GM12878 (cell line): Measurements from ENCODE around the gene TBC1D1. TPM values are rescaled to one million over a fixed set of nuclear protein-coding genes. Genes with fewer than 3 reads are reported as not detected.

ENCODE experiments used
- ATF7 ChIP-seq: fragments of 450-650 bp; IDR thresholded peaks from 2 replicates; pipeline ENCODE4 v1.6.1; 2016; ENCODE audit warnings: low read depth, mild to moderate bottlenecking
- BMI1 ChIP-seq: fragments of 450-650 bp; IDR thresholded peaks from 2 replicates; pipeline ENCODE4 v1.6.1; 2016; ENCODE audit warnings: mild to moderate bottlenecking, moderate library complexity, borderline replicate concordance
- CBFB ChIP-seq: IDR thresholded peaks from 2 replicates; pipeline ENCODE4 v1.6.1; 2016; ENCODE audit warnings: antibody characterized with exemption, low read depth
- CBX3 ChIP-seq: fragments of 200-600 bp; sonication (generic); IDR thresholded peaks from 2 replicates; pipeline ENCODE4 v1.6.1; 2016; ENCODE audit warnings: low read depth, borderline replicate concordance
- CHD2 ChIP-seq: IDR thresholded peaks from 2 replicates; pipeline ENCODE4 v1.6.1; 2011; ENCODE audit warnings: low read depth, low read length, improper control_type of control experiment, borderline replicate concordance
- CREB1 ChIP-seq: IDR thresholded peaks from 2 replicates; pipeline ENCODE4 v1.6.1; 2012; ENCODE audit warnings: low read depth, mild to moderate bottlenecking, inconsistent platforms
- E4F1 ChIP-seq: fragments of 450-650 bp; IDR thresholded peaks from 2 replicates; pipeline ENCODE4 v1.6.1; 2018; ENCODE audit warnings: borderline replicate concordance, mild to moderate bottlenecking; ENCODE audit not compliant: partially characterized antibody
- ESRRA ChIP-seq: IDR thresholded peaks from 2 replicates; pipeline ENCODE4 v1.6.1; 2012; ENCODE audit warnings: mild to moderate bottlenecking, low read length, improper control_type of control experiment
- ETV6 ChIP-seq, 2 experiments: fragments of 450-650 bp in 1 of 2; IDR thresholded peaks in 1 of 2; conservative IDR thresholded peaks in 1 of 2; 2 replicates each; pipeline ENCODE4 v1.6.1; 2014; ENCODE audit warnings: antibody characterized with exemption in 1 of 2, borderline replicate concordance in 1 of 2, low read depth in 1 of 2, mild to moderate bottlenecking in 1 of 2, moderate library complexity in 1 of 2
- HCFC1 ChIP-seq: fragments of 150-350 bp; IDR thresholded peaks from 2 replicates; pipeline ENCODE4 v1.6.1; 2014; ENCODE audit warnings: low read length
- HSF1 ChIP-seq: fragments of 150-350 bp; IDR thresholded peaks from 2 replicates; pipeline ENCODE4 v1.6.1; 2014; ENCODE audit warnings: mild to moderate bottlenecking, low read depth, low read length
- JUNB ChIP-seq: IDR thresholded peaks from 2 replicates; pipeline ENCODE4 v1.6.1; 2016; ENCODE audit warnings: antibody characterized with exemption, mild to moderate bottlenecking
- KLF5 ChIP-seq: fragments of 450-650 bp; IDR thresholded peaks from 2 replicates; pipeline ENCODE4 v1.6.1; 2014; ENCODE audit warnings: mild to moderate bottlenecking; ENCODE audit not compliant: partially characterized antibody
- NBN ChIP-seq: fragments of 450-650 bp; IDR thresholded peaks from 2 replicates; pipeline ENCODE4 v1.6.1; 2016
- NFYA ChIP-seq: IDR thresholded peaks from 2 replicates; pipeline ENCODE4 v1.6.1; 2011; ENCODE audit warnings: low read depth, mild to moderate bottlenecking, low read length, improper control_type of control experiment, borderline replicate concordance
- NR2C1 ChIP-seq: fragments of 450-650 bp; IDR thresholded peaks from 2 replicates; pipeline ENCODE4 v1.6.1; 2017; ENCODE audit warnings: antibody characterized with exemption, mild to moderate bottlenecking, moderate library complexity
- PAX5 ChIP-seq: IDR thresholded peaks from 2 replicates; pipeline ENCODE4 v1.6.1; 2011; ENCODE audit warnings: low read depth, low read length, borderline replicate concordance
- POU2F2 ChIP-seq: IDR thresholded peaks from 3 replicates; pipeline ENCODE4 v1.6.1; 2011; ENCODE audit warnings: low read depth, mild to moderate bottlenecking, low read length, borderline replicate concordance
- RAD51 ChIP-seq: fragments of 450-650 bp; IDR thresholded peaks from 2 replicates; pipeline ENCODE4 v1.6.1; 2016; ENCODE audit warnings: moderate library complexity, mild to moderate bottlenecking, inconsistent platforms
- RFX5 ChIP-seq: IDR thresholded peaks from 2 replicates; pipeline ENCODE4 v1.6.1; 2011; ENCODE audit warnings: low read depth, low read length, improper control_type of control experiment
- SKIL ChIP-seq: fragments of 450-650 bp; IDR thresholded peaks from 2 replicates; pipeline ENCODE4 v1.6.1; 2017; ENCODE audit warnings: mild to moderate bottlenecking, low read depth, inconsistent platforms; ENCODE audit not compliant: poor library complexity, severe bottlenecking
- SREBF1 ChIP-seq: IDR thresholded peaks from 2 replicates; pipeline ENCODE4 v1.6.1; 2012; ENCODE audit warnings: mild to moderate bottlenecking, low read length
- TARDBP ChIP-seq: IDR thresholded peaks from 2 replicates; pipeline ENCODE4 v1.6.1; 2016; ENCODE audit warnings: borderline replicate concordance
- TBL1XR1 ChIP-seq: IDR thresholded peaks from 2 replicates; pipeline ENCODE4 v1.6.1; 2012; ENCODE audit warnings: low read depth, low read length, improper control_type of control experiment
- TCF12 ChIP-seq: IDR thresholded peaks from 2 replicates; pipeline ENCODE4 v1.6.1; 2011; ENCODE audit warnings: low read depth, mild to moderate bottlenecking, low read length
- WRNIP1 ChIP-seq: IDR thresholded peaks from 2 replicates; pipeline ENCODE4 v1.6.1; 2011; ENCODE audit warnings: low read depth, low read length, improper control_type of control experiment, borderline replicate concordance
- YBX1 ChIP-seq: fragments of 450-650 bp; IDR thresholded peaks from 2 replicates; pipeline ENCODE4 v1.6.1; 2016; ENCODE audit warnings: antibody characterized with exemption
- ZNF24 ChIP-seq: fragments of 450-650 bp; IDR thresholded peaks from 2 replicates; pipeline ENCODE4 v1.6.1; 2017; ENCODE audit warnings: antibody characterized with exemption, mild to moderate bottlenecking
- ZSCAN29 ChIP-seq: fragments of 450-650 bp; IDR thresholded peaks from 2 replicates; pipeline ENCODE4 v1.6.1; 2017; ENCODE audit warnings: mild to moderate bottlenecking, moderate library complexity
- polyA plus RNA-seq, 11 experiments: library from polyadenylated mRNA; depleted of rRNA in 4 of 11; unstranded in 6 of 11; stranded (reverse) in 5 of 11; fragments of >200 nt; fragmentation: Nextera tagmentation in 4 of 11; fragmentation: Illumina TruSeq in 1 of 11; extraction: Ambion mirVana in 4 of 11; extraction: Trizol in 1 of 11; gene quantifications; 1 replicate in 1 of 11; 2 replicates in 10 of 11; pipeline versions ENCODE4 v1.2.1 to v1.2.3, GENCODE V29; 2011 to 2016; ENCODE audit warnings: inconsistent platforms in 2 of 11, missing spikeins in 2 of 11, low read depth in 1 of 11
- total RNA-seq, 4 experiments: library from RNA; depleted of rRNA in 3 of 4; stranded (reverse); fragments of >200 nt in 3 of 4; fragmentation: Illumina TruSeq in 1 of 4; extraction: Trizol in 1 of 4; gene quantifications; 2 replicates each; pipeline versions ENCODE4 v1.2.1 to v1.2.3, GENCODE V29; 2013 to 2021

The TBC1D1 gene
- total and polyA plus RNA-seq, 10 of the 15 experiments (the other 5 are each of a cell fraction or from before 2014, with no cell fraction given): 5.3 to 102 (median 57.8) TPM

GRCh38 chr4:38105475-38106220 is 214.8 kb downstream of the TBC1D1 start (continued):
- TF ChIP-seq ZSCAN29 (no peak), CBFB (no peak), KLF5 (no peak), TCF12 (peak; percentile 42; the same call in 1 of the 2 replicates), BMI1 (no peak), NR2C1 (no peak), NBN (no peak), E4F1 (no peak), ETV6 (conservative IDR thresholded peaks at IDR 0.05 in 1 of 2, IDR thresholded peaks at IDR 0.05 in 1 of 2; ENCODE audit: borderline replicate concordance in 1 of 2, low read depth in 1 of 2) (no peak), TBL1XR1 (no peak), ESRRA (no peak), WRNIP1 (no peak), JUNB (peak; percentile 79), HSF1 (no peak), CHD2 (no peak), SREBF1 (no peak), CBX3 (no peak), ATF7 (peak; percentile 40; the same call in 1 of the 2 replicates), PAX5 (no peak), TARDBP (no peak), RAD51 (peak; percentile 69), RFX5 (no peak), POU2F2 (no peak), NFYA (no peak), ZNF24 (no peak), HCFC1 (no peak), SKIL (no peak), CREB1 (no peak), YBX1 (no peak)
